HCT116 (cell line): ENCODE measurements around the gene RBPJ. TPM values are rescaled to one million over a fixed set of nuclear protein-coding genes. Genes with fewer than 3 reads are reported as not detected.

Experiments used
- ATAC-seq: fragments of 200-7000 bp; cut with Tn5 transposase; 2 replicates; pipeline ENCODE4 v1.9.1; 2020; ENCODE audit warnings: mild to moderate bottlenecking, moderate library complexity
- BruUV-seq: library from RNA; stranded (reverse); fragments of 400-500 nt; replicated peaks from 2 replicates; lab custom pipeline; 2021; lab: Mats Ljungman, UMichigan
- CTCF ChIA-PET: fragments of 300-600 bp; sonication (Branson Sonifier 250); formaldehyde crosslinking; loops from one replicate; lab custom pipeline; 2021; ENCODE audit warnings: antibody characterized with exemption; lab: Charles Lee
- POLR2A ChIA-PET: fragments of 300-600, 350-600 bp; sonication (Branson Sonifier 250); formaldehyde crosslinking; loops from one replicate; lab custom pipeline; 2021; ENCODE audit warnings: antibody characterized with exemption; lab: Charles Lee
- RAD21 ChIA-PET, 2 experiments: fragments of 300-600 bp; sonication (Branson Sonifier 250); formaldehyde crosslinking; loops; one replicate each; lab custom pipeline; 2023; ENCODE audit warnings: low total read pairs in 2 of 2; ENCODE audit not compliant: uncharacterized antibody in 2 of 2, unreplicated experiment in 2 of 2, low non-redundant PET in 1 of 2; lab: Charles Lee
- DNase-seq: peaks from one replicate; pipeline ENCODE4 v3.0.0-alpha.2; 2010; ENCODE audit warnings: low read depth, low spot score
- H2AFZ ChIP-seq: fragments of 200-600 bp; shearing (Covaris generic), sonication (generic); 2 replicates; pipeline ENCODE4 v1.6.1; 2017; ENCODE audit warnings: low read depth, mixed run types, mixed read lengths, antibody characterized with exemption, low read length; ENCODE audit not compliant: poor library complexity, severe bottlenecking
- H3K27ac ChIP-seq: 2 replicates; pipeline ENCODE4 v1.5.1; 2012; ENCODE audit warnings: low read depth, low read length
- H3K27me3 ChIP-seq: fragments of 200-600 bp; sonication (generic); 2 replicates; pipeline ENCODE4 v1.6.1; 2016; ENCODE audit warnings: mixed run types, low read length, mixed read lengths; ENCODE audit not compliant: insufficient read depth
- H3K36me3 ChIP-seq, 2 experiments: fragments of 200-500 bp in 1 of 2; fragments of 200-600 bp in 1 of 2; sonication (Bioruptor generic) in 1 of 2; sonication (generic) in 1 of 2; 2 replicates each; pipeline versions ENCODE4 v1.5.1 to v1.6.1; 2014 to 2016; ENCODE audit warnings: low read length in 2 of 2, inconsistent platforms in 1 of 2, mixed read lengths in 1 of 2, mixed run types in 1 of 2; ENCODE audit not compliant: insufficient read depth in 2 of 2, control insufficient read depth in 1 of 2
- H3K4me1 ChIP-seq, 2 experiments: fragments of 200-600 bp in 1 of 2; sonication (generic) in 1 of 2; 2 replicates each; pipeline versions ENCODE4 v1.5.1 to v1.6.1; 2012 to 2017; ENCODE audit warnings: low read length in 2 of 2, inconsistent platforms in 1 of 2, mild to moderate bottlenecking in 1 of 2, mixed read lengths in 1 of 2, mixed run types in 1 of 2, moderate library complexity in 1 of 2; ENCODE audit not compliant: insufficient read depth in 2 of 2, control insufficient read depth in 1 of 2
- H3K4me2 ChIP-seq: fragments of 200-600 bp; sonication (generic); 2 replicates; pipeline ENCODE4 v1.6.1; 2017; ENCODE audit warnings: mixed run types, low read length, mixed read lengths
- H3K4me3 ChIP-seq, 2 experiments: fragments of 200-600 bp in 1 of 2; sonication (generic) in 1 of 2; replicated peaks in 1 of 2; 2 replicates each; pipeline ENCODE4 v1.5.1; 2011 to 2016; ENCODE audit warnings: low read length in 2 of 2, control low read depth in 1 of 2, low read depth in 1 of 2, mild to moderate bottlenecking in 1 of 2, mixed read lengths in 1 of 2, mixed run types in 1 of 2
- H3K79me2 ChIP-seq: fragments of 200-600 bp; sonication (generic); 2 replicates; pipeline ENCODE4 v1.6.1; 2017; ENCODE audit warnings: mild to moderate bottlenecking, mixed run types, low read length, moderate library complexity, mixed read lengths; ENCODE audit not compliant: insufficient read depth
- H3K9ac ChIP-seq: fragments of 200-600 bp; sonication (generic); 2 replicates; pipeline ENCODE4 v1.6.1; 2016; ENCODE audit warnings: low read length, mixed read lengths
- H3K9me2 ChIP-seq: fragments of 200-600 bp; sonication (generic), shearing (Covaris generic); 2 replicates; pipeline ENCODE4 v1.6.1; 2017; ENCODE audit warnings: mixed run types, mild to moderate bottlenecking, moderate library complexity; ENCODE audit not compliant: insufficient read depth
- H3K9me3 ChIP-seq, 2 experiments: fragments of 200-500 bp in 1 of 2; fragments of 200-600 bp in 1 of 2; sonication (Bioruptor generic) in 1 of 2; sonication (generic) in 1 of 2; 2 replicates each; pipeline ENCODE4 v1.6.1; 2014 to 2017; ENCODE audit warnings: low read length in 2 of 2, mixed read lengths in 2 of 2, inconsistent platforms in 1 of 2, low read depth in 1 of 2, mild to moderate bottlenecking in 1 of 2, mixed run types in 1 of 2, moderate library complexity in 1 of 2; ENCODE audit not compliant: control insufficient read depth in 1 of 2, insufficient read depth in 1 of 2
- H4K20me1 ChIP-seq: fragments of 200-600 bp; sonication (generic), shearing (Covaris generic); 2 replicates; pipeline ENCODE4 v1.6.1; 2017; ENCODE audit warnings: mixed run types, mild to moderate bottlenecking, moderate library complexity; ENCODE audit not compliant: insufficient read depth
- CTCF ChIP-seq, 3 experiments: fragments of 200-600 bp in 1 of 3; sonication (generic) in 1 of 3; IDR thresholded peaks in 2 of 3; conservative IDR thresholded peaks in 1 of 3; 2 replicates each; pipeline ENCODE4 v1.5.1; 2012 to 2017; ENCODE audit warnings: low read depth in 2 of 3, low read length in 2 of 3, antibody characterized with exemption in 1 of 3, borderline replicate concordance in 1 of 3, control low read depth in 1 of 3, mild to moderate bottlenecking in 1 of 3, mixed read lengths in 1 of 3, mixed run types in 1 of 3, moderate library complexity in 1 of 3; ENCODE audit not compliant: insufficient read depth in 1 of 3
- EGR1 ChIP-seq: IDR thresholded peaks from 2 replicates; pipeline ENCODE4 v1.6.1; 2012; ENCODE audit warnings: low read depth
- ELF1 ChIP-seq: IDR thresholded peaks from 2 replicates; pipeline ENCODE4 v1.6.1; 2012; ENCODE audit warnings: low read depth, borderline replicate concordance
- EZH2phosphoT487 ChIP-seq: fragments of 200-600 bp; IDR thresholded peaks from 2 replicates; pipeline ENCODE4 v1.6.1; 2018; ENCODE audit warnings: antibody characterized with exemption, borderline replicate concordance
- MAX ChIP-seq: IDR thresholded peaks from 2 replicates; pipeline ENCODE4 v1.6.1; 2012
- POLR2A ChIP-seq: IDR thresholded peaks from 2 replicates; pipeline ENCODE4 v1.7.0; 2011; ENCODE audit warnings: borderline replicate concordance; ENCODE audit not compliant: insufficient read depth, insufficient read length; ENCODE audit errors: extremely low read depth
- RAD21 ChIP-seq: IDR thresholded peaks from 2 replicates; pipeline ENCODE4 v1.6.1; 2012; ENCODE audit warnings: low read depth, mild to moderate bottlenecking
- REST ChIP-seq: IDR thresholded peaks from 2 replicates; pipeline ENCODE4 v1.6.1; 2012; ENCODE audit warnings: low read depth
- YY1 ChIP-seq: IDR thresholded peaks from 2 replicates; pipeline ENCODE4 v1.6.1; 2011; ENCODE audit warnings: low read length, low read depth, moderate library complexity, mild to moderate bottlenecking; ENCODE audit not compliant: insufficient replicate concordance; ENCODE audit errors: extremely low read depth
- ZBTB33 ChIP-seq: IDR thresholded peaks from 2 replicates; pipeline ENCODE4 v1.6.1; 2011; ENCODE audit warnings: mild to moderate bottlenecking, low read length, moderate library complexity; ENCODE audit not compliant: insufficient replicate concordance; ENCODE audit errors: extremely low read depth
- ZNF274 ChIP-seq: fragments of 200-500 bp; sonication (Bioruptor generic); IDR thresholded peaks from 2 replicates; pipeline ENCODE4 v1.6.1; 2014; ENCODE audit warnings: mild to moderate bottlenecking, low read depth, low read length, inconsistent platforms
- intact Hi-C: fragments of 100-400 bp; cut with micrococcal nuclease; formaldehyde crosslinking; loops from 2 replicates; pipeline ENCODE4 v1.10.0; 2022
- total RNA-seq: library from RNA; stranded (reverse); gene quantifications from one replicate; pipeline ENCODE4 v1.2.1, GENCODE V29; 2021; ENCODE audit not compliant: unreplicated experiment

RBPJ gene
- total RNA-seq, 1 experiment from 2014 or later = 72.7 TPM

- ChIA-PET RAD21 (no interaction called here), CTCF (no interaction called here), POLR2A (no interaction called here)
- Histone ChIP-seq H3K27me3 (no peaks in the 10 kb centered on the region), H3K4me3 (no peak overlapping the region), H3K27ac (no peak overlapping the region), H2AFZ (no peak overlapping the region), H4K20me1 (no peaks in the 10 kb centered on the region), H3K4me2 (no peak overlapping the region), H3K9me2 (no peaks in the 10 kb centered on the region), H3K79me2 (no peaks in the 10 kb centered on the region), H3K9ac (no peak overlapping the region), H3K9me3 (no peaks in the 10 kb centered on the region), H3K36me3 (peaks cover 6% of the 10 kb centered on the region in 2 experiments; a peak in 2 of 4 replicates), H3K4me1 (no peaks in the 10 kb centered on the region)
- no peak for TF ChIP-seq EGR1
- TF ChIP-seq EZH2phosphoT487 = no peak
- peak; percentile 37 for TF ChIP-seq RAD21
- peak; percentile 15 to 52 (median 16); a peak in 3 of 6 replicates for TF ChIP-seq CTCF (IDR thresholded peaks at IDR 0.05 in 2 of 3, conservative IDR thresholded peaks at IDR 0.05 in 1 of 3; ENCODE audit: borderline replicate concordance in 1 of 3, insufficient read depth in 1 of 3, low read depth in 2 of 3, low read length in 2 of 3)
- no TSS peak for BruUV-seq
- DNase-seq (no peak), ATAC-seq (no peak)
- intact Hi-C loops = loop anchor here (2.0 kb wide), 1 partner anchor 296 kb away; no protein-coding TSS in a partner anchor
Measured at GRCh38 chr4:26424838-26425237, 104.0 kb downstream of the RBPJ start.

- Histone ChIP-seq H3K9me3 (no peaks in the 10 kb centered on the region), H3K9ac (no peak overlapping the region), H3K4me2 (no peak overlapping the region), H3K79me2 (no peaks in the 10 kb centered on the region), H2AFZ (no peak overlapping the region), H3K9me2 (no peaks in the 10 kb centered on the region), H3K27me3 (no peaks in the 10 kb centered on the region), H3K4me3 (no peak overlapping the region), H3K27ac (no peak overlapping the region), H4K20me1 (no peaks in the 10 kb centered on the region), H3K4me1 (no peaks in the 10 kb centered on the region), H3K36me3 (peaks cover 9 to 13% of the 10 kb centered on the region in 2 experiments; a peak in 2 of 4 replicates)
- ATAC-seq (no peak), DNase-seq (no peak)
- CTCF ChIA-PET = no interaction called here
- TF ChIP-seq REST = no peak
- TF ChIP-seq ZNF274 = no peak
- TF ChIP-seq YY1 = no peak
- TF ChIP-seq MAX = no peak
- no peak for TF ChIP-seq POLR2A
- TF ChIP-seq ZBTB33 = no peak
- no peak for TF ChIP-seq RAD21
- no peak for TF ChIP-seq ELF1
- intact Hi-C loops = loop anchor here (2.0 kb wide), 1 partner anchor 295 kb away; no protein-coding TSS in a partner anchor
- BruUV-seq = no TSS peak
- POLR2A ChIA-PET = no interaction called here
- RAD21 ChIA-PET = no interaction called here
Measured at GRCh38 chr4:26425953-26426352, 105.1 kb downstream of the RBPJ start.
